GM12892 (cell line): Measurements from ENCODE around the gene OASL.
"Not testable (repeated sequence)": the region's sequence is repeated elsewhere in the genome, so short reads cannot be mapped to it uniquely, and the experiment has no call there.

Experiments used
- POLR2A ChIP-seq: IDR thresholded peaks from 2 replicates; pipeline ENCODE4 v1.6.1; 2011; ENCODE audit warnings: low read depth, low read length, control low read depth
- POLR2AphosphoS5 ChIP-seq: IDR thresholded peaks from 2 replicates; pipeline ENCODE4 v1.6.1; 2011; ENCODE audit warnings: low read depth, low read length, control low read depth
- TAF1 ChIP-seq: IDR thresholded peaks from 2 replicates; pipeline ENCODE4 v1.6.1; 2011; ENCODE audit warnings: low read depth, mild to moderate bottlenecking, control low read depth, low read length, borderline replicate concordance

GRCh38 chr12:121064586-121064985 is 25.5 kb upstream of the OASL start:
- TF ChIP-seq POLR2A, POLR2AphosphoS5, TAF1: not testable (repeated sequence)
